GM12878 (cell line): Measurements from ENCODE around the gene SAMD3. TPM values are rescaled to one million over a fixed set of nuclear protein-coding genes. Genes with fewer than 3 reads are reported as not detected.
"Not testable (repeated sequence)": the region's sequence is repeated elsewhere in the genome, so short reads cannot be mapped to it uniquely, and the experiment has no call there.

Source experiments
- ATAC-seq: fragments of 200-7000 bp; cut with Tn5 transposase; 3 replicates; pipeline ENCODE4 v1.9.1; 2020; ENCODE audit warnings: mild to moderate bottlenecking, moderate library complexity
- BruUV-seq: library from RNA; stranded (reverse); fragments of 400-500 nt; replicated peaks from 2 replicates; lab custom pipeline; 2021; lab: Mats Ljungman, UMichigan
- CTCF ChIA-PET: fragments of 300-600 bp; sonication (Branson Sonifier 250); formaldehyde crosslinking; extraction: SDS; loops from one replicate; lab custom pipeline; 2021; ENCODE audit warnings: inconsistent platforms; lab: Yijun Ruan, JAX
- POLR2A ChIA-PET: fragments of 350-600 bp; formaldehyde crosslinking; extraction: SDS; loops from one replicate; lab custom pipeline; 2021; ENCODE audit warnings: inconsistent platforms; lab: Charles Lee
- RAD21 ChIA-PET: fragments of 300-600 bp; sonication (Branson Sonifier 250); formaldehyde crosslinking; loops from one replicate; lab custom pipeline; 2023; ENCODE audit warnings: antibody characterized with exemption; ENCODE audit not compliant: unreplicated experiment; lab: Charles Lee
- SMC1A ChIA-PET: fragments of 300-600 bp; sonication (Branson Sonifier 250); formaldehyde crosslinking; loops from one replicate; lab custom pipeline; 2023; ENCODE audit not compliant: unreplicated experiment, uncharacterized antibody; lab: Charles Lee
- DNase-seq: peaks from one replicate; pipeline ENCODE4 v3.0.0-alpha.2; 2011; ENCODE audit warnings: low read depth, low spot score
- FAIRE-seq: peaks from 3 replicates; lab custom pipeline; 2011; peaks lifted over from hg19 to GRCh38; lab: Jason Lieb, UNC
- H2AFZ ChIP-seq: 2 replicates; pipeline ENCODE4 v1.6.0; 2011; ENCODE audit warnings: low read depth, low read length, control low read depth; ENCODE audit not compliant: control insufficient read depth
- H3K27ac ChIP-seq: 2 replicates; pipeline ENCODE4 v1.5.1; 2011; ENCODE audit warnings: control low read depth; ENCODE audit not compliant: control insufficient read depth, insufficient read depth
- H3K27me3 ChIP-seq, 2 experiments: replicated peaks in 1 of 2; 2 replicates each; pipeline versions ENCODE4 v1.6.0 to v1.6.1; 2011; ENCODE audit warnings: low read length in 1 of 2; ENCODE audit not compliant: control insufficient read depth in 2 of 2, insufficient read depth in 2 of 2
- H3K36me3 ChIP-seq, 2 experiments: 2 replicates each; pipeline ENCODE4 v1.5.1; 2011; ENCODE audit warnings: low read length in 1 of 2; ENCODE audit not compliant: control insufficient read depth in 2 of 2, insufficient read depth in 2 of 2
- H3K4me1 ChIP-seq: 2 replicates; pipeline ENCODE4 v1.6.1; 2011; ENCODE audit warnings: mild to moderate bottlenecking, low read length, moderate library complexity, mixed read lengths; ENCODE audit not compliant: control insufficient read depth, insufficient read depth
- H3K4me2 ChIP-seq: 2 replicates; pipeline ENCODE4 v1.6.0; 2011; ENCODE audit warnings: control low read depth; ENCODE audit not compliant: control insufficient read depth, insufficient read depth
- H3K4me3 ChIP-seq: fragments of 200-600 bp; sonication (generic); 2 replicates; pipeline ENCODE4 v1.5.1; 2016
- H3K79me2 ChIP-seq: 2 replicates; pipeline ENCODE4 v1.6.0; 2011; ENCODE audit warnings: low read length; ENCODE audit not compliant: control insufficient read depth, insufficient read depth
- H3K9ac ChIP-seq: 2 replicates; pipeline ENCODE4 v1.8.0; 2011; ENCODE audit warnings: low read length, control low read depth, mixed read lengths; ENCODE audit not compliant: control insufficient read depth, insufficient read depth
- H3K9me3 ChIP-seq: replicated peaks from 3 replicates; pipeline ENCODE4 v1.5.1; 2011; ENCODE audit warnings: mild to moderate bottlenecking, low read length; ENCODE audit not compliant: control insufficient read depth, insufficient read depth
- H4K20me1 ChIP-seq: 2 replicates; pipeline ENCODE4 v1.6.0; 2011; ENCODE audit not compliant: control insufficient read depth, insufficient read depth
- RELA ChIP-seq: fragments of 450-650 bp; IDR thresholded peaks from 2 replicates; pipeline ENCODE4 v1.8.0; 2014; ENCODE audit warnings: borderline replicate concordance; ENCODE audit not compliant: partially characterized antibody
- YY1 ChIP-seq: IDR thresholded peaks from 2 replicates; pipeline ENCODE4 v1.6.1; 2011; ENCODE audit warnings: low read depth, mild to moderate bottlenecking, low read length
- WGBS: methylation state at CpG from one replicate; pipeline ENCODE4 v1.1.6; 2016; ENCODE audit warnings: low lambda C conversion rate; ENCODE audit not compliant: insufficient replicate concordance, insufficient coverage; ENCODE audit errors: missing lambda C conversion rate; 5-methylcytosine and 5-hydroxymethylcytosine counted together
- in situ Hi-C: fragments of 300-500 bp; cut with MboI; formaldehyde crosslinking; loops from 9 replicates; pipeline ENCODE4 v1.14.3; 2018; ENCODE audit warnings: mixed read lengths
- intact Hi-C: fragments of 100-400 bp; cut with micrococcal nuclease; formaldehyde crosslinking; loops from one replicate; pipeline ENCODE4 v1.14.2; 2022; ENCODE audit not compliant: unreplicated experiment
- polyA plus RNA-seq, 11 experiments: library from polyadenylated mRNA; depleted of rRNA in 4 of 11; unstranded in 6 of 11; stranded (reverse) in 5 of 11; fragments of >200 nt; fragmentation: Nextera tagmentation in 4 of 11; fragmentation: Illumina TruSeq in 1 of 11; extraction: Ambion mirVana in 4 of 11; extraction: Trizol in 1 of 11; gene quantifications; 1 replicate in 1 of 11; 2 replicates in 10 of 11; pipeline versions ENCODE4 v1.2.1 to v1.2.3, GENCODE V29; 2011 to 2016; ENCODE audit warnings: inconsistent platforms in 2 of 11, missing spikeins in 2 of 11, low read depth in 1 of 11
- total RNA-seq, 4 experiments: library from RNA; depleted of rRNA in 3 of 4; stranded (reverse); fragments of >200 nt in 3 of 4; fragmentation: Illumina TruSeq in 1 of 4; extraction: Trizol in 1 of 4; gene quantifications; 2 replicates each; pipeline versions ENCODE4 v1.2.1 to v1.2.3, GENCODE V29; 2013 to 2021
- TF ChIP-seq, protein P1 (sequence below): fragments of 450-650 bp; conservative IDR thresholded peaks from 2 replicates; pipeline ENCODE4 v1.6.1; 2017; ENCODE audit warnings: mild to moderate bottlenecking, moderate library complexity
- TF ChIP-seq, protein P2 (sequence below): fragments of 450-650 bp; IDR thresholded peaks from 2 replicates; pipeline ENCODE4 v1.6.1; 2016; ENCODE audit warnings: mild to moderate bottlenecking

The SAMD3 gene
- total and polyA plus RNA-seq, 10 of the 15 experiments (the other 5 are each of a cell fraction or from before 2014, with no cell fraction given), result 0.04 to 2.3 (median 0.39) TPM; not detected in 2

DNA sequence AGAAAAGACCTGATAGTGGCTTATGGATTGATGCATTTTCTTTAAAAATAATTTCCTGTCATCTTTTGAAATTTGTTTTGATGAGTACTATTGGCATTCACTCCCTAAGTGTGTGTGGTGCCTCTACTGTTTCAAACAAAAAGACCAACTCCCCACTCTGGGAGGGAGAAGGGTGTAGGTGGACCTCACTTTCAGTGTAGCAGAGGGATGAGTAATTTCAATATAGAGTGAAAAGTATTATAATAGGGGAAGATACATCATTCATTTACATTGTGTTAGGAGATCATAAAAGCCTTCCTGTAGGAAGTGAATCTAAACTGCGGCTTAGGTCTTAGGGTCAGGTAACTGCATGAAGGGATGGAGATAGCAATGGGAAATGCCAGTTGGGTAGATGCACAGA lies 46.4 kb downstream of the SAMD3 start (continued):
- TF ChIP-seq RELA, result no peak
- TF ChIP-seq YY1, result no peak
- TF ChIP-seq, protein P1, sequence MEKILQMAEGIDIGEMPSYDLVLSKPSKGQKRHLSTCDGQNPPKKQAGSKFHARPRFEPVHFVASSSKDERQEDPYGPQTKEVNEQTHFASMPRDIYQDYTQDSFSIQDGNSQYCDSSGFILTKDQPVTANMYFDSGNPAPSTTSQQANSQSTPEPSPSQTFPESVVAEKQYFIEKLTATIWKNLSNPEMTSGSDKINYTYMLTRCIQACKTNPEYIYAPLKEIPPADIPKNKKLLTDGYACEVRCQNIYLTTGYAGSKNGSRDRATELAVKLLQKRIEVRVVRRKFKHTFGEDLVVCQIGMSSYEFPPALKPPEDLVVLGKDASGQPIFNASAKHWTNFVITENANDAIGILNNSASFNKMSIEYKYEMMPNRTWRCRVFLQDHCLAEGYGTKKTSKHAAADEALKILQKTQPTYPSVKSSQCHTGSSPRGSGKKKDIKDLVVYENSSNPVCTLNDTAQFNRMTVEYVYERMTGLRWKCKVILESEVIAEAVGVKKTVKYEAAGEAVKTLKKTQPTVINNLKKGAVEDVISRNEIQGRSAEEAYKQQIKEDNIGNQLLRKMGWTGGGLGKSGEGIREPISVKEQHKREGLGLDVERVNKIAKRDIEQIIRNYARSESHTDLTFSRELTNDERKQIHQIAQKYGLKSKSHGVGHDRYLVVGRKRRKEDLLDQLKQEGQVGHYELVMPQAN, result no peak
- TF ChIP-seq, protein P2, sequence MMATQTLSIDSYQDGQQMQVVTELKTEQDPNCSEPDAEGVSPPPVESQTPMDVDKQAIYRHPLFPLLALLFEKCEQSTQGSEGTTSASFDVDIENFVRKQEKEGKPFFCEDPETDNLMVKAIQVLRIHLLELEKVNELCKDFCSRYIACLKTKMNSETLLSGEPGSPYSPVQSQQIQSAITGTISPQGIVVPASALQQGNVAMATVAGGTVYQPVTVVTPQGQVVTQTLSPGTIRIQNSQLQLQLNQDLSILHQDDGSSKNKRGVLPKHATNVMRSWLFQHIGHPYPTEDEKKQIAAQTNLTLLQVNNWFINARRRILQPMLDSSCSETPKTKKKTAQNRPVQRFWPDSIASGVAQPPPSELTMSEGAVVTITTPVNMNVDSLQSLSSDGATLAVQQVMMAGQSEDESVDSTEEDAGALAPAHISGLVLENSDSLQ, result no peak
- TF ChIP-seq, all 136 proteins: peak for 0

DNA sequence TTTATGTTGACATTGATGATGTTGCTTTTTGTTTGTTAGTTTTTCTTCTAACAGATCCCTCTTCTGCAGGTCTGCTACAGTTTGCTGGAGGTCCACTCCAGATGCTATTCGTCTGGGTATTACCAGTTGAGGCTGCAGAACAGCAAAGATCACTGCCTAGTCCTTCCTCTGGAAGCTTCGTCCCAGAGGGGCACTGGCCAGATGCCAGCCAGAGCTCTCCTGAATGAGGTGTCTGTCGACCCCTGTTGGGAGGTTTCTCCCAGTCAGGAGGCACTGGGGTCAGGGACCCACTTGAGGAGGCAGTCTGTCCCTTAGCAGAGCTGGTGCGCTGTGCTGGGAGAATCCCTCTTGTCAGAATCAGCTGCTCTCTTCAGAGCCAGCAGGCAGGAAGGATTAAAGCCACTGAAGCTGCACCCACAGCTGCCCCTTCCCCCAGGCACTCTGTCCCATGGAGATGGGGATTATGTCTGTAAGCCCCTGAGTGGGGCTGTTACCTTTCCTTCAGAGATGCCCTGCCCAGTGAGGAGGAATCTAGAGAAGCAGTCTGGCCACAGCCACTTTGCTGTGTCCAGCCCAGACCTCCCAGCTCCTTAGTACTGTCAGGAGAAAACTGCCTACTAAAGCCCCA lies 49.3 kb downstream of the SAMD3 start:
- WGBS, result 35% methylated on average over 4 of the region's 4 CpGs
- H4K20me1 ChIP-seq, CTCF ChIA-PET, H3K36me3 ChIP-seq, FAIRE-seq, H3K4me2 ChIP-seq, H2AFZ ChIP-seq, H3K9ac ChIP-seq, H3K27me3 ChIP-seq, intact Hi-C loops, H3K27ac ChIP-seq, RAD21 ChIA-PET, DNase-seq, H3K9me3 ChIP-seq, ATAC-seq, H3K4me1 ChIP-seq, H3K79me2 ChIP-seq, BruUV-seq, POLR2A ChIA-PET, in situ Hi-C loops, H3K4me3 ChIP-seq: not testable (repeated sequence)
- SMC1A ChIA-PET, result interaction anchor here (1.9 kb wide), 1 partner anchor 14 kb away, joined by 4 read pairs; no protein-coding TSS in a partner anchor

DNA sequence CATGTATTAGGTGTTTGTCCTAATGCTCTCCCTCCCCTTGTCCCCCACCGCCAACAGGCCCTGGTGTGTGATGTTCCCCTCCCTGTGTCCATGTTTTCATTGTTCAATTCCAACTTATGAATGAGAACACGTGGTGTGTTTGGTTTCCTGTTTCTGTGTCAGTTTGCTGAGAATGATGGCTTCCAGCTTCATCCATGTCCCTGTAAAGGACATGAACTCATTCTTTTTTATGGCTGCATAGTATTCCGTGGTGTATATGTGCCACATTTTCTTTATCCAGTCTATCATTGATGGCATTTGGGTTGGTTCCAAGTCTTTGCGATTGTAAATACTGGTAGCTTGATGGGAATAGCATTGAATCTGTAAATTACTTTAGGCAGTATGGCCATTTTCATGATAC lies 52.6 kb downstream of the SAMD3 start:
- H3K4me3 ChIP-seq, H3K9ac ChIP-seq, H2AFZ ChIP-seq, POLR2A ChIA-PET, H3K27me3 ChIP-seq, H3K27ac ChIP-seq, CTCF ChIA-PET, H3K79me2 ChIP-seq, BruUV-seq, H4K20me1 ChIP-seq, FAIRE-seq, H3K36me3 ChIP-seq, intact Hi-C loops, in situ Hi-C loops, H3K9me3 ChIP-seq, DNase-seq, RAD21 ChIA-PET, H3K4me1 ChIP-seq, H3K4me2 ChIP-seq, ATAC-seq: not testable (repeated sequence)
- SMC1A ChIA-PET, result interaction anchor here (1.0 kb wide), 1 partner anchor 17 kb away, joined by 3 read pairs; no protein-coding TSS in a partner anchor
- WGBS, result 65% methylated on average over 4 of the region's 4 CpGs
